ENCODE data around the gene OBI1. TPM values are rescaled to one million over a fixed set of nuclear protein-coding genes. Genes with fewer than 3 reads are reported as not detected.

OBI1 gene
- total and polyA plus RNA-seq, 9 of the 15 experiments (the other 6 are each of a cell fraction or from before 2014, with no cell fraction given) = 8.7 to 18.4 (median 14.2) TPM

DNA sequence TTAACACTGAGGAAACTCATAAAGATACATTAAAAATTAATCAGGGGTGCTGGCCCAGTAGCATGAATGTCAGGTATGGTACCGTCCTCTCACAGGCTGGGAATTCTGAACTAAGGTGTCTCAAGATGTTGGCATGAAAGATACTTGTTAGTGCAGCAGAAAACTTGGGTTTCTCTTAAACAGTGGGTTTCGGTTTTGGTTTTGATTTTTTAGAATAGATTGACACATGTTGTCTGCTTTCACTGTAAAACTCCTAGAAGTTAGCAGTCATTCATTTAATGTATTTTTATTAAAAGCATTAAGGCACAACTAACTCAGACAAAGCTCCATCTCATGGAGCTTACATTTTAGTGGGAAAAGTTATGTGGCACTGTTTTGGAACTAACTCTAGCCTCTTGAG, 3.5 kb upstream of the OBI1 start:
- no peak for DNase-seq (ENCODE audit: extremely low read depth in 1 of 4, low spot score in 3 of 4)
- intact Hi-C loops (cut with micrococcal nuclease) = no loop called here
- H3K9ac ChIP-seq (ENCODE audit: insufficient read depth in 1 of 2, low read depth in 2 of 2, low read length in 2 of 2) = no peak overlapping the region
- no peaks in the 10 kb centered on the region for H4K20me1 ChIP-seq (replicated peaks; ENCODE audit: control insufficient read depth, insufficient read depth, low read length)
- CTCF ChIA-PET (ENCODE audit: low intra/inter-chr PET ratio) = no interaction called here
- H3K27ac ChIP-seq (ENCODE audit: extremely low read depth, low read depth, low read length) = no peak overlapping the region
- H3K4me1 ChIP-seq (replicated peaks in 1 of 2; ENCODE audit: control insufficient read depth in 2 of 2, insufficient read depth in 2 of 2, low read length in 2 of 2) = peaks cover 2 to 3% of the 10 kb centered on the region in 2 experiments; a peak in 3 of 5 replicates
- H3K27me3 ChIP-seq (ENCODE audit: control insufficient read depth in 2 of 2, insufficient read depth in 2 of 2, low read length in 2 of 2) = no peaks in the 10 kb centered on the region
- H2AFZ ChIP-seq (ENCODE audit: low read depth, low read length) = no peak overlapping the region
- ATAC-seq = no peak
- BruUV-seq (replicated peaks) = no TSS peak
- 75% methylated on average over 2 of the region's 2 CpGs for WGBS (ENCODE audit: insufficient coverage, low coverage, missing lambda C conversion rate)
- H3K9me1 ChIP-seq (ENCODE audit: control insufficient read depth, insufficient read depth, low read length) = no peaks in the 10 kb centered on the region
- peaks cover 15% of the 10 kb centered on the region for H3K79me2 ChIP-seq (ENCODE audit: control insufficient read depth, insufficient read depth, low read length)
- in situ Hi-C loops (cut with MboI) = no loop called here
- no peak overlapping the region for H3K4me2 ChIP-seq (ENCODE audit: insufficient read depth, low read length)
- no peaks in the 10 kb centered on the region for H3K36me3 ChIP-seq (ENCODE audit: control insufficient read depth, insufficient read depth, low read length)
- POLR2A ChIA-PET = interaction anchor here (0.6 kb wide), 1 partner anchor 898 kb away, joined by 3 read pairs; no protein-coding TSS in a partner anchor
- H3K4me3 ChIP-seq = no peak overlapping the region
- TF ChIP-seq HMG20A (CRISPR knock-in tag; conservative IDR thresholded peaks at IDR 0.05) (no peak), NCOA1 (IDR thresholded peaks at IDR 0.05; ENCODE audit: low read depth) (no peak), TCF15 (CRISPR knock-in tag; IDR thresholded peaks at IDR 0.05) (no peak), TFAP4 (CRISPR knock-in tag; IDR thresholded peaks at IDR 0.05; ENCODE audit: borderline replicate concordance) (no peak)
- TF ChIP-seq, protein P1, sequence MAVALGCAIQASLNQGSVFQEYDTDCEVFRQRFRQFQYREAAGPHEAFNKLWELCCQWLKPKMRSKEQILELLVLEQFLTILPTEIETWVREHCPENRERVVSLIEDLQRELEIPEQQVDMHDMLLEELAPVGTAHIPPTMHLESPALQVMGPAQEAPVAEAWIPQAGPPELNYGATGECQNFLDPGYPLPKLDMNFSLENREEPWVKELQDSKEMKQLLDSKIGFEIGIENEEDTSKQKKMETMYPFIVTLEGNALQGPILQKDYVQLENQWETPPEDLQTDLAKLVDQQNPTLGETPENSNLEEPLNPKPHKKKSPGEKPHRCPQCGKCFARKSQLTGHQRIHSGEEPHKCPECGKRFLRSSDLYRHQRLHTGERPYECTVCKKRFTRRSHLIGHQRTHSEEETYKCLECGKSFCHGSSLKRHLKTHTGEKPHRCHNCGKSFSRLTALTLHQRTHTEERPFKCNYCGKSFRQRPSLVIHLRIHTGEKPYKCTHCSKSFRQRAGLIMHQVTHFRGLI (CRISPR knock-in tag; IDR thresholded peaks at IDR 0.05) = no peak
- no peaks in the 10 kb centered on the region for H3K9me3 ChIP-seq (replicated peaks; ENCODE audit: control insufficient read depth, insufficient read depth, low read depth, low read length)
- no peak for FAIRE-seq

All from K562 (cell line).